GM19193 (cell line): Measurements from ENCODE around the gene COMMD7.
A peak's percentile ranks its signal among the peaks of the same experiment; 100 is the strongest.

Experiments
- POLR2A ChIP-seq: IDR thresholded peaks from 4 replicates; pipeline ENCODE4 v1.6.1; 2011; ENCODE audit not compliant: insufficient read depth, insufficient read length; ENCODE audit errors: extremely low read depth

The COMMD7 gene

DNA sequence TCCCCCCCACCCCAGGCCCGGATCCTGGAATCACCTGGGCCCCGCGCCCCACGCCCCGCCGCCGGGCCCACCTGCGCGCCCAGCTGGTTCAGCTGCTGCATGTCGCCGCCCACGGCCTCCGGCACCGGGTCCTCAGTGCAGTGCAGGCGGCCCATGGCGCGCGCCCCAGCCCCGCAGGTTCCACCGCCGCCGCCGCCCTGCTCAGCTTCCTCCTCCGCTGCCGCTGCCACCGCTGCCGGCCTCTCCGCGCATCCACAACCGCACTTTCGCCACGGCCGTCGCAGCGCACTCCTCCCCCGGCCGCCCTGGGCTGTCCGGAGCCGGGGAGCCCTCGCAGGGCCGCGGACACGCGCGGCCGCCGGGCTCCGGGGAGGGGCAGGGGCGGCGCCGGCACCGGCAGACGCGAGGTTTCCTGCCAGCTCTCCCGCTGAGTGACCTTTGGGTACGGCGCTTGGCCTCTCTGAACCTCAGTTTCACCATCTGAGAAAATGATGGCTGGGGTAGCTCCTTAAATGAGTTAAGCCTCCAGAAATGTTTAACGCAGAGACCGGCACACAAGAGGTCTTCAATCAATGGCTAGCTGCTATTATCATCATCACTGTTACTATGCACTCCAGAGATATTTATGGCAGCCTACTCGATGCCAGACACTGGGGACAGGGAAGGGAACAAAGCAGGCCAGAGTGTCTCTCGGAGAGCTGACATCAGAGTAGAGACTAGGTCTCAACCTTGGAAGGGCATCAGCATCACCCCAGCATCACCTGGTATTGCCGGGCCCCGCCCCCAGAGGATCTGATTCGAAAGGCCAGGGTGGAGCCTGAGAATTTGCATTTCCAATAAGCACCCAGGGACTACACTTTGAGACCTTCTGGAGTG is at the start of gene COMMD7:
TSS of gene COMMD7 (minus strand) at position 231 of the 876 bp plus-strand sequence. CDS start at position 155, 76 bp downstream.
- TF ChIP-seq POLR2A: peak; percentile 12

- no peak for TF ChIP-seq POLR2A
Measured at GRCh38 chr20:32792731-32793458, 49.6 kb upstream of the COMMD7 start.

DNA sequence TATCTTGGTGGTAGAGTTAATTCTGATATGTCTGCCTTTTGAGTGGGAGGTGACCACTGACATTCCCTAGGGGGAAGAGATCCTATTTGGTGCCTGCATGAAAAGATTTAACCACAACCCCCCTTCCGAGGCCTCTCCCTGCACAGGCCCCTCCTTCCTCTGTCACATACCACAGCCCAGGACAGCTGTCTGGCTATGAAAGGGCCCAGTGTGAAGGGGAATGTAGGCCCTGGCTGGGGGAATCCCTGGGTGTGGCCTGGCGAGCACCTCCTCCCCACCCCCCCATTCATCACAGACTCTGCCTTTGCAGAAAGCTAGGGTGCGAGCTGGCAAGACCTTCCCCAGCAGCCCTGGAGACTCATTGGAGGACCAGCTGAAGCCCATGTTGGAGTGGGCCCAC is 49.0 kb upstream of the COMMD7 start:
- TF ChIP-seq POLR2A: no peak

DNA sequence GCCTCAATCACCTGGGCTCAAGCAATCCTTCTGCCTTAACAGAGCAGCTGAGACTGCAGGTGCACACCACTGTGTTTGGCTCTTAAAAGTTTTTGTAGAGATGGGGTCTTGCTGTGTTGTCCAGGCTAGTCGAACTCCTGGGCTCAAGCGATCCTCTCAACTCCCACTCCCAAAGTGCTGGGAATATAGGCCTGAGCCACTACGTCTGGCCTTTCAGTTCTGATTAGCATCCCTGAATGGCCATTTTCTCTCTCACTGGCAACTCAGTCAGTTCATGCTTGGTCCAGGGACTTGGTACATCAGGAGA is 47.4 kb upstream of the COMMD7 start:
- no peak for TF ChIP-seq POLR2A

DNA sequence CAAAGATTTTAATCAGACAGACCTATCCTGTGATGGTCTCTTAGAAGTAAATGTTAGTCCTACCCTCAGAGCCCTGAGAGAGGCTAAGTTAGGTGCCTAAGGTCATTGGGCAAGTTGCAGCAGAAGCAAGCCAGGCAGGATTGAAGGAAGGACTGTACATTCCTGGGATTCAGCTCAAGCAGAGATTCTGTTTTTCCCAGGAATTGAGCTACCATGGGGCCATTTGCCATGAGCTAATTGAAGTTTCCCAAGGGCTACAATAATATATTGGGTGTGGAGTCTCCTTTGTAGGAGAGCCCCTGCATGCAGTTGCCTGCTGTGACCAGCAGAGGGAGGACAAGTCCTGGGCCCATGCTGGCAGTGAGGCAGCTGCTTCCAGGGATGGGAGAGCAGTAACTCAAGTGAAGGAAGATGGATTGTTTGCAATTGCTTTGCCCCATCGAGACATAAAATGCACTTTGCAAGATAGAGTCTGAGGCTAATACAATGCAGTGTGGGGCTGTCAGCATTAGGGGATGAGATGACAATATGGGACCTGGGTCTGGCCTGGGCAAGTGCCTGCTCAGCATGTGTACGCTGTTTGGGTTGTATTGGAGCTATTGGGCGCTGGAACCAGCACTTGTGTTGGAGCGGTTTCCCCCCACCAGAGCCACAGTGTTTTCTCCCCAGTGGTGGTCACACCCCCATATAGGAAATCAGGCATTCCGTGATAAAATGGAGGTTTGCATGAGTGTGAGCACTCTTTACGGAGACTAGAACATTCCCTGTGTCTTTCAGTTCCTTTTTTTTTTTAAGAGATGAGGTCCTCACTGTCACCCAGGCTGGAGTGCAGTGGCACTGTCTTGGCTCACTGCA is 46.9 kb upstream of the COMMD7 start:
- no peak for TF ChIP-seq POLR2A

GRCh38 chr20:32787168-32787567 is 43.9 kb upstream of the COMMD7 start:
- TF ChIP-seq POLR2A: no peak

DNA sequence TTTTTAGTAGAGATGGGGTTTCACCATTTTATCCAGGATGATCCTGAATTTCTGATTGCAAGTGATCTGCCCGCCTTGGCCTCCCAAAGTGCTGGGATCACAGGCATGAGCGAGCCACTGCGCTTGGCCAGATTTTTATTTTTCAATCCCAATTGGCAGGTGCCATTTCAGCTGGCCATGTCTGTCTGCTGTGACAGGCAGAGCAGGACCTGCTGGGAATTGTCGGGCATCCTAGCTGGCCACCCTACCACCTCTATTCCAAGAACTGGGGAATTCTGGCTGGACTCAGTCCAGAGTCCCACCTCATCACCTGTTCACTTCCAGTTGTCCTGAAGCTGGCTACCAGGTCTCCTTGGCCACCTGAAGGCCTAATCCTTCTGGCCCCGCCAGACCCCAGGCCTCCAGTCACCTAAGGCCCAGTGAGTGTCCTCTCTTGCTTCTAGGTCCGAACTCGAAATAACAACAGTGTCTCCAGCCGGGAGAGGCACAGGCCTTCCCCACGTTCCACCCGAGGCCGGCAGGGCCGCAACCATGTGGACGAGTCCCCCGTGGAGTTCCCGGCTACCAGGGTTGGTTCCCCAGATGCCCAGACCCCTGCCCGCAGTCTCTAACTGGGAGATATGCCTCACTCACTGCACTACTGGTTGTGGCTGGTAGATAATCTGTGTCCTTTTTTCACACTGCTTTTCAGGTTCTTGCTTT is 42.9 kb upstream of the COMMD7 start:
- no peak for TF ChIP-seq POLR2A

- no peak for TF ChIP-seq POLR2A
Measured at GRCh38 chr20:32784369-32785080, 41.3 kb upstream of the COMMD7 start.

GRCh38 chr20:32780749-32781655 is 37.7 kb upstream of the COMMD7 start:
- no peak for TF ChIP-seq POLR2A

DNA sequence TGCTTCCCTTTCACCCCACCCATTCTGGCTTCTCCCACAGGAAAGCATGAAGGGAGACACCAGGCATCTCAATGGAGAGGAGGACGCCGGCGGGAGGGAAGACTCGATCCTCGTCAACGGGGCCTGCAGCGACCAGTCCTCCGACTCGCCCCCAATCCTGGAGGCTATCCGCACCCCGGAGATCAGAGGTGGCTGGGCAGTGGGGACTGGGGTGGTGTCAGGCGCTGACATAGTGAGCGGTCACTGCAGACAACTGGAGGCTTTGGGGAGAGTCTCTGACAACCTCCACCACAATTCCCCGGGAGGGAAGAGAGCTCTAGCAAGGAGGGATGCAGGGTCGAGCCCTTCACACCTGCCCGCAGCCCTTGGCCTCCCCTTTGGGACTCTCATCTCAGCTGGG is 37.0 kb upstream of the COMMD7 start:
- TF ChIP-seq POLR2A: no peak

DNA sequence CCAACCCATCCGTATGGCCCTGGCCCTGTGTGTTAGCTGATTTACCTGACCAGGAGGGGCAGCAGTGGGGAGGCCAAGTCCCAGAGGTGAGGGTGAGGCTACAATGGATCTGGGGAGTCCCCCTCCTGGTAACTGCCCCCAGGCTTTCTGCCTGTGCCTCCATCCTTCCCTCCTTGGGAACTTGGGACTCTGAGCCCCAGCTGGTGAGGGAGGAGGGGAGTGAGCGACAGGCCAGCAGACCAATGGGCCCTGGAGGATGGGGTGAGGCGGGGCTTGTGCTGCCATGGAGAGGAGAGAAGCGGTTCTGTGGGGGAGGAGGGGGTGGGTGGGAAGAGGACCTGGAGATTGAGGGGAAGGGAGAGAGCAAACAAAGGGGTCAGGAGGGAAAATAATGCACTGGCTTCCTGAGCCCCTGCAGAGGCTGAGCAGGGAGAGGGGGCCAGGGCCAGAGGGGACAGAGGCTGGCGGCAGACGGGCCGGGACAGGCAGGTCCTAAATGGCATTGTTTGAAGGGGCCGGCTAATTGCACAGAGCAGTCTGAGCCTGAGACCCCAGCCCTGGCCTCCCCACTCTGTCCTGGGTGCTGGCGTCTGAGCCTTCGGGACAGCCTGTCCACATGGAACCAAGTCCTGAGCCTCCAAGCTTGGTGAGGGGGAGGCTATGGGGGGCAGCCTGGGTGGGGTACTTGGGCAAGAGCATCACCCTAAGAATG is 36.4 kb upstream of the COMMD7 start:
- TF ChIP-seq POLR2A: no peak

GRCh38 chr20:32777177-32777956 is 34.1 kb upstream of the COMMD7 start:
- no peak for TF ChIP-seq POLR2A
